Left forelimb (tissue), 1 donor: Measurements from ENCODE around the gene TMEM229B.

Experiments
- DNase-seq: peaks from one replicate; pipeline ENCODE4 v3.0.0-alpha.2; 2018; ENCODE audit warnings: low spot score

The TMEM229B gene

DNA sequence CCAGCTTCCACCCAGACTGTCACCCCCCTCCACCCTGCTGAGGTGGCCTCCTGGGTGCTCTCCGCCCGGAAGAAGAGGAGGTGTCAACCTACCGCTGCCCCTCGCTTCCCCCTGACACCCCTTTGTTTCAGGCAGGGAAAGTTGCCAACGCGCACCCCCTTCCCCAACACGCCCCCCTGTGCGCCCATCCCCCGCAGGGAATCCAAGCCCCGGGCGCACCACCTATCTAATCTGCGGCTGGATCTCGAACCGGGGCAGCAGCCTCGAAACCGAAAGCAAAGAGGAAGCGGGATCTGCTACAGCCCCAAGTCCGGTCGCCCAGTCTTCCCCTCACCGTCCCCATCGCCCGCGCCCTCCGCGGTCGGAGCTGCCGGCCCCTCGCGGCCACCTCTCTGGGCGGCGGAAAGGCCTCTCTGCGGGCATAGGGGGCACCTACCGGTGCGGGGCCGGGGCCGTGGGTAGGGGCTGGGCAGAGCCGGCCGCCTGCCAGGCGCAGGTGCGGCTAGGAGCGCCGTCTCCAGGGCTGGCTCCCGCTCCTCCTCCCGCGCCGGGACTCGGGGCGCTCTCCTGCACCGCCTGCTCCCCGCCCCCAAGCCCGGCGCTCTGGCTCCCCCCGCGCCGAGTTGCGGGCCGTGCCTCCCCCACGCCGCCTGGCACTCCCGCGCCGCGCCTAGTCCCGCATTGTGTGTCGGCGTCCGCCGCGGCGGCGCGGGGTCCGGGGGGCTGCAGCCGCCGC lies 26.3 kb upstream of the TMEM229B start:
- DNase-seq = peak; percentile 68

DNA sequence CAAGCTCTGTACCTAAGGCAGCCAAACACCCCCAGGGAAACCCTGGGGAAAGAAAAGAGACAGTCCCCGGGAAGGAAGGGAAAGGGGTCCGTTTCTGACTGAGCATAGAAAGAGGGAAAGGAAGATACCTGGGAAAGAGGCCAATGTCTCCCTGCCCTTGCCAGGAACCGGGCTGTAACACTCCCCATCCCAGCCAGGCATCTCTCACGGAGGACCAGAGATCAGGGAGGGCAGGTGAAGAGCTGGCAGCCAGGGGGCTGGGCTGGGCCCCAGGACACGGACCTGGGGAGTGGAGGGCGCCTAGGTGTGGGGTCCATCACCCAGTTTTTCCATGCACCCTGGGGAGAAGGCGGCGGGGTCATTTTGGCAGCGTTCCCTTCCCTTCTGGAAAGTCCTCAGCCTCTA lies 25.7 kb upstream of the TMEM229B start:
- DNase-seq = no peak

DNA sequence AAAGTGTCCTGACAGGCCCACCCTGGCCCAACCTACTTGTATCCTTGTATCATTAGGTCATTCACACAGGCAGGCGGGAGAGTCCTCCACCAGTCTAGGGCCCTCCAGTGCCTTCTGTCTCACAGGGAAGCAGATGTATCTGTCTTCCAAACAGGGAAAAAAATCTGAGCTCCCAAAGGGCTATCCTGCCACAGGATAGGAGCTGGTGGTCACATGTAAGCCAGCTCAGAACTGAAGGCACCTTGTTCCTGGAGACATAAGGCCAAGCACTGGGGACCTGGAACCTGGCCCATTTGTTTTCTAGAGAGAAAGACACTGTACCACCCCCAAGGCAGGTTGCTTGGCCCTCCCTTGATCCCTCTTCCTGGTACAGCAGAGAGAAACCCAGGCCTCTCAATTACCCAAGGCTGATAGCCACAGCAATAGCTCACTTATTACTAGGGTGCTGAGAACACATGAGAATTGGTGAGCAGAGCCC lies 25.1 kb upstream of the TMEM229B start:
- DNase-seq = no peak

DNA sequence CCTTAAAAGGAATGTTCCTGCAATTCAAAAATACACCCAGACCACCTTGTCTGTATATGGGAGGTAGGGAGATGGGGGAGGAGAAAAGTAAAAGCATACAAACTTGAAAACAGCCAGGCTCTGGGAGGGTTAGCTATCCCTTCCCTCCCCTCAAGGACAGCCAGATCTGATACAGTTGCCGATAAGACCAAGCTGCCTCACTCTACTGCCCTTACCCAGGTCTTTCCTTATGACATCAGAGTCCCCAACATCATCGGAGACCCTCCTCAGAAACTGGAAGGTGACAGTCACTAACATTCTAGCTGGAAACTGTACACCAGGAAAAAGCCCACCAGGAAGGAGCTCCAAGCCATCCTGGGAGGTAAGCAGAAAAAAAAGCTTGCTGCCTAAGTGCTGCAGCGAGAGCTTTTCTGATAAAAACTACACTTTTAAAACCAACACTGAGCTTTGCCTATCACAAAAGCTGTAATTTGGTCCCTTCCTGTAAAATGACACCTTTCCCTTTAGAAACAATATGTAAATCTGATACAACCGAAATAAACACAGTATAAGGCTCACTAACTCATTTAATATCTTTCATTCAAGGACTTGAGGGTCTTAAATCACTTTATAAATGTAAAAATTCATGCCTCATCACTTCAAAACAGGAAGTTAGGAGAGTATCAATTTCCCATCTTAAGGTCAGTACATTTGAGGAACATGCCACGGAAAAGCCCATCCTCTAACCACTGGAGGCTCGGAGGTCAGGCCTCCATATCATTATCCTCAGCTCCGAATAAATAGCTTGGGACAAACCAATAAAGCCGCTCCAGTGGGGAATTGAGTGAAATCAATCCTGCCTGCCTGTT lies 24.2 kb upstream of the TMEM229B start:
- no peak for DNase-seq

DNA sequence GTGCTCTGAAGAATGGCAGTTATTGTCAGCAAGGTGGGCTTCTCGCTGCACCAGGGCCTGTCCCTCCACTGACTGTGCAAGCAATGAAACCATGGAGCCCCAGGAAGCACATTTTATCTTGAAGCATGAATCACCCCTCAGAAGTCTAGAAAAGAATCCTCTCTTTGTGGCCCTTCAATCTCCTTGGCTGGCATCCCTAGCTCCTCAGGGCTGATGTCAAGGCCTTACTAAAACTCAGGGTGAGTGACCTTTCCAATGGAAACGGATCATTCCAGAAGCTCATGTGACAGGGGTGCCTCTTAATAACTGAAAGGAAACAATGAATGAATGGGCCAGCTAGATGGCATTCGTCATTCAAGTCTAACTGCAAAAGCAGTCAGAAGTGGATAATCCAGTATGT lies 22.3 kb upstream of the TMEM229B start:
- no peak for DNase-seq

DNA sequence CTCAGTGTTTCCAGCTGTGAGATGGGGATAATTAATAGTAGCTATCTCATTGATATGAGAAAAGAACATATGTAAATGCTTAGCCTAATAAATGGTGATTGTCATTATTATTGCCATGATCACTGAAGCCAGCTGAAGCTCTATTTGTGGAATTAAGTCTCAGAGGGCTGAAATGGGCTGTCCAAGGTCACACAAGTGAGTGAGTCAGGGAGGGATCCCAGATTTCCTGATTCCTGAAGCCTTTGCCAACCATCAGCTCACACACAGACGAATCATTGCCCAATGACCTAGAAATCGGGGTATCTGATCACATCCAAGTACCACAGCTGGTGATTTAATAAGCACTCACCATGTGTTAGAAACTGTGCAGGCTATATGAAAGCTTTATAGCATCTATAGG lies 21.6 kb upstream of the TMEM229B start:
- no peak for DNase-seq

DNA sequence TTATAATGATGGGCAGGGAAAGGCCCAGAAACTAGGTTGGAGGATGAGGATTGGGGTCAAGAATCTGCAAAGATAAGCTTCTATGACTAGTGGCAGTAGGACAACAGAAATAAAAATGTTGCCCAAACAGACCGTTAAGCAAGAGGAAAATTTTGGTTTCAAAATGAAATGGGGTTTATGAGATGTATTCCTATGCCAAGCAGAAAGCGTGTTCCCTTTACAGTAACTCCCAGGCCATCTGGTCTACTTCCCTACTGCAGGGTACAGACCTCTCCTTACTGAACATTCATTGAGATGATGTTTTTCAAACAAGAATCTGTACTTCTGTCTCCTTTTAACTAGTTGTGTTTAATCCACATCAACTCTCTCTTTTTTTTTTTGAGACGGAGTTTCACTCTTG lies 20.4 kb upstream of the TMEM229B start:
- no peak for DNase-seq

DNA sequence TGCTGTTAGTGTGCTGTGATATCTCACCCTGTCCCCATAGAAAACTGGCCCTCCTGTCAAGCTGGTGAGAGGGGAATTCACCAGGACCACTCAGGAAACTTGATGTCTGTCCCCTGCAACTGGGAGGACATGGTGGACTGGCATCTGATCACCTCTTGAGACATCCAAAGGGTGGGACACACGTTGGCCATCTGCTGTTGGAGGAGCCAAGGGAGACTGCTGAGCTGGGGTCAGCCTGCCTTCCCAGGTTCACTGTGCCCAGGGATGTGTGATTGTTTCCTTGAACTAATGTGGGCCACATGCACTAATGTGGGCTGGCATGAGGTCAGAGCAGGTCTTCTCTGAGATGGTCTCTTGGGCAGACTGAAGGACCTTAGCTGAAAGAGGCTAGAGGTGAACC lies 16.7 kb upstream of the TMEM229B start:
- DNase-seq = no peak

DNA sequence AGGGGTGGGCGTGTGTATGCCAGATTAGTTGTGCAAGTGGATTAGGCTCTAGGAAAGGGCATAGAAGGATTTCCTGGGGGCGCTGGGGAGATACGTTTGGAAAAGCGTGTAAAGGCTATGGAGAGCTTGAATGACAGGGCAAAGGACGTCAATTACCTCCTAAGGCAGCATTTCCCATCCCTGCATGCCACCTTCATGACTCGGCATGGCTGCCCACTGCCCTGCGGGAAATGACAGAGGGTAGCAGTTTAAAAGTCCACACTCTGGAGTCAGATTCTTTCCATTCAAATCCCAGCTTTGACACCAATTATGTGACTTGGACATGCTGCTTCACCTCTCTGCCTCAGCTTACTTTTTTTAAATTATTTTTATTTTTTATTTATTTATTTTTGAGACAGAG lies 14.8 kb upstream of the TMEM229B start:
- no peak for DNase-seq

DNA sequence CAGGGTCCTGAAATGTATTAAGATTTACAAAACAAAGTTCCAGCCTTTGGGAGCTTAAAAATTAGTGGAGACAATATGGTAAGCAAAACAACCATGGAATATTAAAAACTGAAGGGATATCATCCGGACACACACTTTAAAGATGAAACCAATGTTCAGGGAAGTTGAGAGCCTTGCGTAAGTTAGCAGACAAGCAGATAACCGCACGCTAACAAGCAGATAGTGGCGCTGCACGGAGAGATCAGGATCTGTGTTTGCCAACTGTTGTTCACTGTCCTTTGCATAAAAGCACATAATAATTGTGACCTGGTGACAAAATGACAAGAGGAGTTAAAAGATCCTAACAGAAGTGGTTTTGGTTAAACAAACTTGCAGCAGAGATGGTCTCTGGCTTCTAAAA lies 14.3 kb upstream of the TMEM229B start:
- no peak for DNase-seq

DNA sequence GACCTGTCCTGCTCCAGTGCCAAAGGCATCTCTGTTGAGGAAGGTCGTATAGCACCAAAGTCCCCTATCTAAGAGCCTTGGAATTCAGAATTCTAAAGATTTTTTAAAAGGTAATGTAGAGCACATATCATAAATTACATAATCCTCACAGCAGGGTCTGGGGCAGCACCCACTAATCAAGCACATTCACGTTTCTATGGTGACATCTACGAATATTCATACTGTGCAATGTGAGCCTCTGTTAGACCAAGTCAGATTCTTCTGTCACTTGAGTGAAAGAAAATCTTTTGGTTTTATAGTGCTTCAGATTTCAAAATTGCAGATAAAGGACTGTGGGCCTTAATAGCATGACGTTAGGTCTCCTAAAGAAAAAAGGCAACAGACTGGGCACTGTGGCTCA lies 13.1 kb upstream of the TMEM229B start:
- no peak for DNase-seq

DNA sequence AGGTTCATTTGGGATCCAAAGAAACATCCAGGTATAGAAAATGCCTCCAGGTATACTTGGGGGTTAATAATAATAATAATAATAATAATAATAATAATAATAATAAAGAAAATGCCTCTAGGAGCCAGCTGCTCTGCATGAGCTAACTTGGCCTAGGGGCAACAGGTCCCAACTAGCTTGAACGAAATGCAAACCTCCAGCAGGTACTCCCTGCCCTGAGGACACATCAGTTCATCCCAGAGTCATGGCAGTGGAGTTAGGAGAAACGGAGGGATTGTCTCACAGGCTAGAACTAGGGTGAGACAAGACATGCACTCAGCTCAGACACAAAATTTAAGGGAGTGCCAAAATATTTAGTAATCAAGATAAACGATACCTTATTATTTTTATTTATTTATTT lies 12.5 kb upstream of the TMEM229B start:
- DNase-seq = no peak

DNA sequence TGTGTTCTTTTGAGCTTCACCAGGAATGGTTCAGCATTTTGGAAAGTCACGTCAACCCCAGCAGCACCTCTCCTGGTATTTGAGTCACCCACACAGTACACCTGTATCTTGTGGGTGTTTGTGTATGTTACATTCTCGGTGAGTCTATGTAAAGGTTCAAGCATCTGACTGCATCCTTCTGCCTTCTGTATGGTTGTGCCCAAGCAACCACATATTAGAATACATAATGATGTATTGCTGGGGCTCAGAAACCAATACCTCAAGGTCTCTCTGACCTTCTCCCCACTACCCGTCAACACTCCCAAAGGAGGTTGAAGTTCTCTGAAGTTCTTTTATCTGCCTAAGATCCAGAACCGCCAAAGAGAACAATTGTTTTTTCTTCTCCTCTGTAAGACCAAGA lies 9.2 kb upstream of the TMEM229B start:
- no peak for DNase-seq

DNA sequence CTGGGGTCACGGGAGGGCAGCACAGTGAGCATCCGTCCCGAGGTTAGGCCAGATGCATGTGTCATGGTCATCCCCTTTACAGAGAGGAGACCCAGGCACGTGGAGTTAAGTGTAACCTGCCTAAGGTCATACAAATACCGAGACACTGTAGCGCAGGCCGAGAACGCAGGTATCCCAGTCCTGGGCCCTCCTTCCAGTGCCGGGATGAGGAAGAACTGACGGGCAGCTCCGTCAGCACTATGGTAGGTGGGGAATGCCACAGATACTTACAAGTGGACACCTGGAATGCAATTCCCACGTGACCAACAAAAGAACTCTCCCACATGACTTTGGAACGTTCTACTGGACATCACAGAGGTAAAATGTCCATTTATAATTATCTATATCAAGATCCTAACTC lies 8.7 kb upstream of the TMEM229B start:
- no peak for DNase-seq

DNA sequence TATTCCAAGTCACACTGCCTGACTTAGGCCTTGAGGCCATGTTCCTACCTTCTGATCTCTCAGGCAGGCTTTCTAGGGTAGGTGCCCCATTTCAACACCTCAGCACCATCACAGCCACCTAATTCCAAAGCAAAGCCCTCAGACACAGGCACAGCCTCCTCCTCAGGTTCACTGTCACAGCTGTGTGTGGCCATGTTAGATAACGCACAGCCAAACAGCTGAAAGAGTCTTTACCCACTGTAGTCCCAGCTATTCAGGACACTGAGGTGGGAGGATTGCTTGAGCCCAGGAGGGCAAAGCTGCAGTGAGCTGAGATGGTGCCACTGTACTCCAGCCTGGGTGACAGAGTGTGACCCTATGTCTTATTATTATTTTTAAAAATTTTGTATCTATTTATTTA lies 7.3 kb upstream of the TMEM229B start:
- DNase-seq = no peak

DNA sequence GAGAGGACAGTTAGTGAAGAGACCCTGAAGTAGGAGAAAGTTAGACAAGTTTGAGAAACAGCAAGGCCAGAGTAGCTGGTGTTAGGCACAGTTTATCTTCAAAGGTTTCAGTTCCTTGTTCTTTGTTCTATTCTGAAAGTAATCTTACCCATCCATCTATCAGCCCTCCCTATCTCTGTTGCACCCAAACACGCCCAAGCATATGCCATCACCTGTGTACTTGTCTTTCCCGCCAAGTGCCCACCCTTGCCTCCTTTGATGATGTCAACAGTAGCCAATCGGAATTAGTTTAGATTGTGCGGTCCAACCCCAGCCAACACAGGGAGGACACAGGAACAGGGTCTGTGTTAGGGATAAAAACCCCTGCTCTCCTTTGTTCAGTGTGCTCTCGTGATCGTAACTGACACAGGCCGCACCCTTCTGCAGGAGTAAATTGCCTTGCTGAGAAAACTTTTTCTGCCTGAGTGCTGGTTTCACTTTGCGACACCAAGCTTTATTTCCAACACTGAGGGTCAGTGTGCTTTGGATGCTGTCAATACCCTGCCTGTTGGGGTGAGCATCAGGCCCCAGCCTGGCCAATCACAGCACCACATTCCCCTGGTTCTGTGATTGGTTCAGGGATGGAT lies 4.7 kb upstream of the TMEM229B start:
- DNase-seq = no peak

DNA sequence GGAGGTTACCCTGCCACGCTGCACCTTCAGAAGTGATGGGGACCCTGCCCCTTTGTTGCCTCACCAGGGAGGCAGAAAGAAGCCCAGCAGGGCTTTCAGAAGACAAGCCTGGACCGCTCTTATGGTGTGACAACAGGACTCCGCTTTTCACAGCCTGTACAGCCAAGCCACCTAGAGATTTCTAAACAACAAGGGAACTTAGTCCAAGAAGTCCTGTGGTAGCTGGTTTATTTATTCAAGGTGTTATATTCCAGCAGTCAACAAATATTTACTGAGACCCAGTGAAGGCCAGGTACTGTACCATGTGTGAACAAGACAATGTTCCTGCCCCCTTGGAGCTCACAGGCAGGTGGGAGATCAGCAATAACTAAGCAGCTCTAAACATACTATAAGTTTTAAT lies 4.0 kb upstream of the TMEM229B start:
- no peak for DNase-seq

DNA sequence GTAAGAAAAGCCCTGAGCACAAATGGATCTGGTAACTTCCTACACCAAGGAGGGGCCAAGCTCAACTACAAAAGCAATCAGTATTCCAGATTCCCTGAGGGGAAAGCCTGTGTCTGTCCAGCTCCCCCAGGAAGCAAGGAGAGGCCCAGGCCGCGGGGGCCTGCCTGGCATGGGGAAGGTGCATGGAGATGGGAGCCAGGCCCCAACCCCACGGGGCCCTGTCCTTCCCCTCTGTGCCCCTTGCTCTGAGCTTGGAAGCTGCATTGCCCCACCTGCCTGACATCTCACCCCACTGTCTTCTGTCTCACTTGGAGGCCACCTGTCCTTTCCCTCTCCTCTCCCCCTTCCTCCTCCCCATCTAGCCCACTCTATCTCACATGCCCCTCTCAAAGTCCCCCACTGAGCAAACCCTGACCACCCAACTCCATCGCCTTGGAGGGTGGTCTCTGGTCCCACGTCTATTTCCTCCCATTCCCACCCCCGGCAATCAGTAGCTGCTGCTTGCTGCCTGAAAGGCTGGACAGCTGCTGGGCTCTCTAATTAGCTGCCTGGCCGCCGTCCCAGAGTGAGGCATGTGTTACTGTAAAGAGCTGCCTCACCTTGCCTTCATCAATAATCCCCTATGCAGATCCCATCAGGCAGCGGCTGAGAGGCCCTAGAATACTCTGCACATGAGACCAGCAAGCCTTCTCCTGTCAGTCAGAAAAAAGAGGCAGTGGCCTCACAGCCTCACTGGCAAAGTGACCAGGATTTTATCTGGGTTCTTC lies 3.4 kb upstream of the TMEM229B start:
- no peak for DNase-seq

DNA sequence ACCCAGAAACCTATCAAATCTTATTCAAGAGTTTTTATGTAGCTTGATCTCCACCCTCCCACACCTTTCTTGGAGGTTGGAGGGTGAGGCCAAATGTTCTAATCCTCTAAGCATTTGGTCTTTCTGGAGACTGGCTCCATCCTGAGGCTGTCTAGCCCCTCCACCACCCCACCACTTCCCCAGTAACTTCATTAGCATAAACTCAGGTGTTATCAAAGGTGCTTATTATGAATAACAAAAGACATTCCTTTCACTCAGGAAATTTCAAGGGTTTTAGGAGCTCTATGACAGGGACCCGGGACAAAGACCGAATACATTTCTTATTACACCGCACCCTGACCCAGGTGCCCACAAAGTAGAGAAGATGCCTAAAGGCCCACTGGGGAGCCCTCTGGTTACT lies 2.8 kb upstream of the TMEM229B start:
- DNase-seq = no peak

DNA sequence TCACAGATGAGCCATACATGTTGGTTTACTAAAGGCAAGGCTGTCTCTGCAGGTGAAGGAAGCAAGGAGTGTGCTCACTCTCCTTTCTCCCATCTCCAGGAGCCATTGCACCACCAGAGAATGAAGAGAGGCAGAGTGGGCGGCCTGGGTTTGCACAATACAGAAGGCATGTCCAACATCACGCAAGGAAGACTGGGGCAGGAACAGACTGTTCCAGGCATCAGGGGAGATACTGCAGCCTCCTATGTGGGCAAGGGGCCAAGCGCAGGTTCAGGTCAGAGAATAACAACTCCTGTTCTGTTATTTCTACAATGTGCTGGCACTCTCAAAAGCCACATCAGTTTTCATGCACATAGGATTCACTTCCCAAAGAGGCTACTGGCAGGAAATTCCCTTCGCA lies 1.7 kb upstream of the TMEM229B start:
- no peak for DNase-seq

DNA sequence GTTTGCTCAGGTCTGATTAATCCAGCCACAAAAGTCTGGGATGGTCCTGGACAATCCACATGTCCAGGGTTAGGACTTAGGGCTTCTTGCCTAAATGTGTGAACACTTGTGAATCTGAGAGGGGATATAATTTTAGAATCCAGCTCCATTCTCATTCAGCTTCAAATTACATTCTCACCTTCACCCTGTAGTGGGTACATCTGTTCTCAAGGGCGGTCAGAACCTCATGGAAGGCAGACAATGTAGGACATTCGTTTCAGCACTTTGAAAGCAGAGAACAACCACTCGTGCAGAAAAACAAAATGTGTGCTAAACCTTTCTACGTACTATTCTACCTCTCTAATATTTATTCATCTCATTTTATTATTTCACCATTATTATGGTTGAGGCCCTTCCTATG lies 1.2 kb downstream of the TMEM229B start:
- DNase-seq = no peak

DNA sequence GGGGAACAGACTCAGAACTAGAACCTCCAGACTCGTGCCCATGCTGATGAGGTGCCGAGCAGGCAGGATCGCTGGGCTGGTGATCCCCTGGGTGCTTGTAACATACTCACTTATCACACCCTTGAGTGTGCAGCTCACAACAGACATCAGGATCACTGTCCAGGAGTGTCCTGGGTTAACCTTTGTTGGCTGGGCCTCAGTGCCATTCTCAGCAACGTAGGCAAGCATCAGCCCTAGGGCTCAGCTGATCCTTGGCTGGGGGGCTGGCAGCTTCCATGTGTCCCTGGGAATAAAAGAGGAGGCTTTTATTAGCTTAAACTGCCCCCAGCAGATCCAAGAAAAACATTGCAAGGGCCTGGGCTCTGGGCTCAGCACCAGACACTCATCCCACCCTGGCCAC lies 1.6 kb downstream of the TMEM229B start:
- no peak for DNase-seq
